Keratinocyte (primary cell): Measurements from ENCODE around the gene SH2D3C. TPM values are rescaled to one million over a fixed set of nuclear protein-coding genes. Genes with fewer than 3 reads are reported as not detected.

ENCODE experiments used
- DNase-seq: peaks from one replicate; pipeline ENCODE4 v3.0.0-alpha.2; 2011; ENCODE audit warnings: low read depth, missing footprints, low spot score
- FAIRE-seq: peaks from 2 replicates; lab custom pipeline; 2011; peaks lifted over from hg19 to GRCh38; lab: Jason Lieb, UNC
- H2AFZ ChIP-seq: 2 replicates; pipeline ENCODE4 v1.6.0; 2012; ENCODE audit warnings: low read length, control low read depth, inconsistent platforms; ENCODE audit not compliant: control insufficient read depth
- H3K27ac ChIP-seq: 2 replicates; pipeline ENCODE4 v1.5.1; 2011; ENCODE audit warnings: low read length; ENCODE audit not compliant: control insufficient read depth, insufficient read depth
- H3K27me3 ChIP-seq: 3 replicates; pipeline ENCODE4 v1.6.0; 2011; ENCODE audit warnings: low read length; ENCODE audit not compliant: control insufficient read depth, insufficient read depth; ENCODE audit errors: extremely low read depth
- H3K36me3 ChIP-seq, 2 experiments: 2 replicates in 1 of 2; 3 replicates in 1 of 2; pipeline ENCODE4 v1.5.1; 2011; ENCODE audit warnings: low read length in 2 of 2, mild to moderate bottlenecking in 1 of 2; ENCODE audit not compliant: control insufficient read depth in 2 of 2, insufficient read depth in 2 of 2; ENCODE audit errors: extremely low read depth in 1 of 2
- H3K4me1 ChIP-seq: 3 replicates; pipeline ENCODE4 v1.5.1; 2011; ENCODE audit warnings: low read length; ENCODE audit not compliant: control insufficient read depth, insufficient read depth; ENCODE audit errors: extremely low read depth
- H3K4me2 ChIP-seq: 3 replicates; pipeline ENCODE4 v1.6.0; 2011; ENCODE audit warnings: low read depth, low read length; ENCODE audit not compliant: control insufficient read depth, insufficient read depth; ENCODE audit errors: extremely low read depth
- H3K4me3 ChIP-seq, 3 experiments: fragments of 200-600 bp in 1 of 3; sonication (generic) in 1 of 3; 2 replicates in 2 of 3; 3 replicates in 1 of 3; pipeline ENCODE4 v1.5.1; 2011 to 2016; ENCODE audit warnings: low read length in 3 of 3, mild to moderate bottlenecking in 3 of 3, control low read depth in 2 of 3, inconsistent platforms in 1 of 3, low read depth in 1 of 3, mixed read lengths in 1 of 3, mixed run types in 1 of 3, moderate library complexity in 1 of 3; ENCODE audit not compliant: control insufficient read depth in 2 of 3, insufficient read depth in 2 of 3; ENCODE audit errors: extremely low read depth in 1 of 3
- H3K79me2 ChIP-seq: 2 replicates; pipeline ENCODE4 v1.6.0; 2012; ENCODE audit warnings: low read length; ENCODE audit not compliant: control insufficient read depth, insufficient read depth
- H3K9ac ChIP-seq: 3 replicates; pipeline ENCODE4 v1.6.0; 2011; ENCODE audit warnings: low read length; ENCODE audit not compliant: control insufficient read depth, insufficient read depth; ENCODE audit errors: extremely low read depth
- H3K9me1 ChIP-seq: 3 replicates; pipeline ENCODE4 v1.6.0; 2011; ENCODE audit warnings: low read length; ENCODE audit not compliant: control insufficient read depth, insufficient read depth; ENCODE audit errors: extremely low read depth
- H3K9me3 ChIP-seq: 2 replicates; pipeline ENCODE4 v1.5.1; 2012; ENCODE audit warnings: low read depth, low read length; ENCODE audit not compliant: control insufficient read depth
- H4K20me1 ChIP-seq: 3 replicates; pipeline ENCODE4 v1.6.0; 2011; ENCODE audit warnings: low read length; ENCODE audit not compliant: control insufficient read depth, insufficient read depth; ENCODE audit errors: extremely low read depth
- EZH2 ChIP-seq: IDR thresholded peaks from one replicate; pipeline ENCODE4 v1.6.1; 2012; ENCODE audit warnings: inconsistent platforms, mild to moderate bottlenecking, low read length, moderate library complexity
- dilution Hi-C: fragments of 300-500 bp; cut with MboI; formaldehyde crosslinking; loops from one replicate; pipeline ENCODE4 v1.7.0; 2020; ENCODE audit warnings: low sequenced_read_pairs; ENCODE audit not compliant: extremely low pct_ligation_motif_present
- polyA plus RNA-seq, 5 experiments: library from polyadenylated mRNA; depleted of rRNA in 3 of 5; stranded (reverse) in 3 of 5; stranded (forward) in 1 of 5; unstranded in 1 of 5; fragments of >200 nt; gene quantifications; 1 replicate in 1 of 5; 2 replicates in 3 of 5; 3 replicates in 1 of 5; pipeline versions ENCODE4 v1.2.1 to v1.2.3, GENCODE V29; 2011 to 2012; ENCODE audit warnings: missing spikeins in 2 of 5, low read depth in 1 of 5, low replicate concordance in 1 of 5
- TF ChIP-seq, protein P1 (sequence below), 3 experiments: IDR thresholded peaks in 1 of 3; conservative IDR thresholded peaks in 1 of 3; optimal IDR thresholded peaks in 1 of 3; 2 replicates in 2 of 3; 3 replicates in 1 of 3; pipeline versions ENCODE3 to v1.5.1; 2011; ENCODE audit warnings: low read length in 3 of 3, mild to moderate bottlenecking in 3 of 3, moderate library complexity in 2 of 3, control low read depth in 1 of 3, inconsistent platforms in 1 of 3; ENCODE audit not compliant: insufficient read depth in 2 of 3; ENCODE audit errors: extremely low read depth in 1 of 3

Gene SH2D3C
- polyA plus RNA-seq, 1 donor (not counting 4 experiments of a cell fraction or from before 2014, with no cell fraction given), result 0.12 TPM

DNA sequence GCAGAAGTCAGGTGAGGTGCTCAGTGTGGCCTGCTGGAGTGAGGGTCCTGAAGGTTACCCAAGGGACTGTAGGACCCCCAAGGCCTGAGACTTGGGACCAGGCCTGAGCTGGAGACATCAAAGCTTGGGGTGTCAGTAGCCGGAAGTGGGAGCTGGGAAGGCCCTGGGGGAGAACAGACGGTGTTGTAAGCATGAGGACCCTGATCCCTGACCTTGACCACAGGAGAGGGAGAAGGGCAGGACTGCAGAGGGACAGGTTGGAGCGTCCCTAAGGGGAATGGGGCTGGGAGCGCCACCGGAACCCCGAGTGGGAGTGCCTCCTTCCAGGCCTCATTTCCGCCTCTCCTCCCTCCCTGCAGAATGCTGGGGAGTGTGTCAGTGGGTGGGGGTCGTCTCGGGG, 62.1 kb downstream of the SH2D3C start:
- H3K36me3 ChIP-seq, result peaks cover 0 to 4% of the 10 kb centered on the region in 2 experiments
- dilution Hi-C loops, result no loop called here
- peaks cover 18% of the 10 kb centered on the region for H3K4me1 ChIP-seq
- H3K9ac ChIP-seq, result peak overlapping the region; percentile 90
- peak overlapping the region; percentile 84 for H3K4me2 ChIP-seq
- no peaks in the 10 kb centered on the region for H3K9me3 ChIP-seq
- H3K27ac ChIP-seq, result peak overlapping the region; percentile 59
- H3K79me2 ChIP-seq, result peaks cover 9% of the 10 kb centered on the region
- TF ChIP-seq, protein P1, sequence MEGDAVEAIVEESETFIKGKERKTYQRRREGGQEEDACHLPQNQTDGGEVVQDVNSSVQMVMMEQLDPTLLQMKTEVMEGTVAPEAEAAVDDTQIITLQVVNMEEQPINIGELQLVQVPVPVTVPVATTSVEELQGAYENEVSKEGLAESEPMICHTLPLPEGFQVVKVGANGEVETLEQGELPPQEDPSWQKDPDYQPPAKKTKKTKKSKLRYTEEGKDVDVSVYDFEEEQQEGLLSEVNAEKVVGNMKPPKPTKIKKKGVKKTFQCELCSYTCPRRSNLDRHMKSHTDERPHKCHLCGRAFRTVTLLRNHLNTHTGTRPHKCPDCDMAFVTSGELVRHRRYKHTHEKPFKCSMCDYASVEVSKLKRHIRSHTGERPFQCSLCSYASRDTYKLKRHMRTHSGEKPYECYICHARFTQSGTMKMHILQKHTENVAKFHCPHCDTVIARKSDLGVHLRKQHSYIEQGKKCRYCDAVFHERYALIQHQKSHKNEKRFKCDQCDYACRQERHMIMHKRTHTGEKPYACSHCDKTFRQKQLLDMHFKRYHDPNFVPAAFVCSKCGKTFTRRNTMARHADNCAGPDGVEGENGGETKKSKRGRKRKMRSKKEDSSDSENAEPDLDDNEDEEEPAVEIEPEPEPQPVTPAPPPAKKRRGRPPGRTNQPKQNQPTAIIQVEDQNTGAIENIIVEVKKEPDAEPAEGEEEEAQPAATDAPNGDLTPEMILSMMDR (optimal IDR thresholded peaks at IDR 0.05 in 1 of 3, IDR thresholded peaks at IDR 0.05 in 1 of 3, conservative IDR thresholded peaks at IDR 0.05 in 1 of 3; ENCODE audit: extremely low read depth in 1 of 3, insufficient read depth in 2 of 3, low read length in 3 of 3), result no peak
- TF ChIP-seq EZH2, result no peak
- no peaks in the 10 kb centered on the region for H4K20me1 ChIP-seq
- H3K4me3 ChIP-seq, result peak overlapping the region in 2 of 3 experiments; percentile 72 to 90
- H3K9me1 ChIP-seq, result no peaks in the 10 kb centered on the region
- peak overlapping the region; percentile 91 for H2AFZ ChIP-seq
- FAIRE-seq, result no peak
- no peak for DNase-seq
- H3K27me3 ChIP-seq, result no peaks in the 10 kb centered on the region

DNA sequence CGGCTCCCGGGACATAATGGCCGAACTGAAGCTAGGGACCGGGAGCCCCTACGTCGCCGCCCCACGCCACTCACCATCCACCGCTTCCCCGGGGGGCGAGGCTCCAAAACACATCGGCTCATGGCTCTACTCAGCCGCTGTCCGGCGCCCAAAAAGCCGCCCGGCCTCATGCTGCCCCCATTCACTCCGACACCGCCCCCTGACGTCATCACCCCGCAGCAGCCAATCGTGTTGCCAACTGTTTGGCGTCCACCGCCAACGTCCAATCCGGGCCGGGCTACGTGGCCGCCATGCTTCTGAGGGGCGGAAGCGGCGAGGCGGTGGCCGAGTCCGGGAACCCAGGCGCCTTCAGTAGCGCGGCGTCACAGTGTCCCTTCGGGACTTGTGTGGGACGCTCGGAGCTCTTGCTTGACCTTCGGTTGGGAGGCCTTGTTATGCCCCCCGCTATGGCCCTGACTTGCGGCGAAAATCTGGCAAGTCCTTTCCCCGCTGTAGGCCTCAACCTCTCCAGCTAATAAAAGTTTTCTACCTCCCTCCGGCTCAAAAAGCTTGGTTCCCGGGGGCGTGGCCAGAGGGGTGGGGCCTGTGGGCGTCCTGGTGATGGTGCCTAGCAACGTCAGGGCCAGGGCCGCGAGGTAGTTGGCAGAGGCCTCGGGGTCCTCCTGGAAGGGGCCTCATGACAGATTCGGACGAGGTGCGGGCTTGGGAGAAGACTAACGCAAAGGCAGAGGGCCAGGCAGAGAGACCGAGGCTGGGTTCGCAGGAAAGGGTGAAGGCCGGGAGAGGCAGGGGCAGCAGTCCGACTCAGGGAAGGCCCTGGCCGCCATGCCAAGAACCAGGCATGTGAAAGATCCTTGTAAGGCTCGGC, 62.8 kb downstream of the SH2D3C start, which contains the start of the genes PTRH1 and TTC16:
Gene PTRH1 (minus strand): TSS at position 194 of the 868 bp plus-strand sequence. CDS start 24 bp downstream, at position 170.
Gene TTC16 (plus strand): TSS at position 610 of the 868 bp plus-strand sequence. CDS start 67 bp downstream, at position 677.
- peak within 1 kb of the TSS; percentile 95 for H3K4me2 ChIP-seq
- no peaks in the 10 kb centered on the region for H3K27me3 ChIP-seq
- peak within 1 kb of the TSS; percentile 90 for H3K9ac ChIP-seq
- H2AFZ ChIP-seq, result peak within 1 kb of the TSS; percentile 91
- peak within 1 kb of the TSS; percentile 59 for H3K27ac ChIP-seq
- H3K4me1 ChIP-seq, result peaks cover 12% of the 10 kb centered on the region
- H3K4me3 ChIP-seq, result peak within 1 kb of the TSS; percentile 72 to 94 (median 90)
- H3K9me3 ChIP-seq, result no peaks in the 10 kb centered on the region
- H4K20me1 ChIP-seq, result no peaks in the 10 kb centered on the region
- TF ChIP-seq, protein P1 (optimal IDR thresholded peaks at IDR 0.05 in 1 of 3, IDR thresholded peaks at IDR 0.05 in 1 of 3, conservative IDR thresholded peaks at IDR 0.05 in 1 of 3; ENCODE audit: extremely low read depth in 1 of 3, insufficient read depth in 2 of 3, low read length in 3 of 3), result no peak
- no peak for TF ChIP-seq EZH2
- dilution Hi-C loops, result no loop called here
- H3K36me3 ChIP-seq, result peaks cover 0 to 4% of the 10 kb centered on the region in 2 experiments
- FAIRE-seq, result peak; percentile 76
- H3K79me2 ChIP-seq, result peaks cover 9% of the 10 kb centered on the region
- no peak for DNase-seq
- no peaks in the 10 kb centered on the region for H3K9me1 ChIP-seq
